ENCODE results near the gene SMCO3.

DNA sequence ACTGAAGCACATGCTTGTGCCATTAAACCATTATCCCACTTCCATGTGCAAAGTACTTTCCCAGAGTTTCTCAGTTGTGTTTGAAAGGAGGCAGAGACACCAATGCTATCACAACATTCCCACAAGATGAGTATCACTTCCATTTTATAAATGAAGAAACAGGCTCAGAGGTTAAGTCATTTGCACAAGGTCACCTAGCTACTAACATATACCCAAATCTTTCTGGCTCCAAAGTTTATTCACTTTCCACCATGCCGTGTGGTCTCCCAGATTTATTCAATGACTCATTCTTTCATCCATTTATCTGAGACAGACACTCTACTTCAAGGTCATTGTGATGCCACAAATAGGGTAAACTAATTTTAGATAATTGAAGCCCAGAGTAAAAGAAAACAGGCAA lies 20.0 kb upstream of the SMCO3 start:
- TF ChIP-seq ZSCAN20 (CRISPR knock-in tag; IDR thresholded peaks at IDR 0.05) (no peak), POLR2A (IDR thresholded peaks at IDR 0.05; ENCODE audit: low read length) (no peak), EP300 (IDR thresholded peaks at IDR 0.05) (no peak), POLR2AphosphoS2 (conservative IDR thresholded peaks at IDR 0.05; ENCODE audit: low read length) (no peak), MAX (IDR thresholded peaks at IDR 0.05) (peak; percentile 52; the same call in 1 of the 2 replicates)
- TF ChIP-seq, protein P1, sequence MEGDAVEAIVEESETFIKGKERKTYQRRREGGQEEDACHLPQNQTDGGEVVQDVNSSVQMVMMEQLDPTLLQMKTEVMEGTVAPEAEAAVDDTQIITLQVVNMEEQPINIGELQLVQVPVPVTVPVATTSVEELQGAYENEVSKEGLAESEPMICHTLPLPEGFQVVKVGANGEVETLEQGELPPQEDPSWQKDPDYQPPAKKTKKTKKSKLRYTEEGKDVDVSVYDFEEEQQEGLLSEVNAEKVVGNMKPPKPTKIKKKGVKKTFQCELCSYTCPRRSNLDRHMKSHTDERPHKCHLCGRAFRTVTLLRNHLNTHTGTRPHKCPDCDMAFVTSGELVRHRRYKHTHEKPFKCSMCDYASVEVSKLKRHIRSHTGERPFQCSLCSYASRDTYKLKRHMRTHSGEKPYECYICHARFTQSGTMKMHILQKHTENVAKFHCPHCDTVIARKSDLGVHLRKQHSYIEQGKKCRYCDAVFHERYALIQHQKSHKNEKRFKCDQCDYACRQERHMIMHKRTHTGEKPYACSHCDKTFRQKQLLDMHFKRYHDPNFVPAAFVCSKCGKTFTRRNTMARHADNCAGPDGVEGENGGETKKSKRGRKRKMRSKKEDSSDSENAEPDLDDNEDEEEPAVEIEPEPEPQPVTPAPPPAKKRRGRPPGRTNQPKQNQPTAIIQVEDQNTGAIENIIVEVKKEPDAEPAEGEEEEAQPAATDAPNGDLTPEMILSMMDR (IDR thresholded peaks at IDR 0.05) = no peak

Measured in A549 (cell line).